Upper lobe of right lung (tissue), 1 donor: ENCODE results near the gene KIF25. TPM values are rescaled to one million over a fixed set of nuclear protein-coding genes. Genes with fewer than 3 reads are reported as not detected.
A peak's percentile ranks its signal among the peaks of the same experiment; 100 is the strongest.

Experiments used
- ATAC-seq: fragments of 200-7000 bp; cut with Tn5 transposase; one replicate; pipeline ENCODE4 v1.9.1; 2020; ENCODE audit warnings: mild to moderate bottlenecking, moderate library complexity
- DNase-seq: peaks from one replicate; pipeline ENCODE4 v3.0.0-alpha.2; 2020
- H3K27ac ChIP-seq: fragments of 200-600 bp; one replicate; pipeline ENCODE4 v1.8.0; 2022
- H3K27me3 ChIP-seq: fragments of 200-600 bp; one replicate; pipeline ENCODE4 v1.8.0; 2022; ENCODE audit warnings: mild to moderate bottlenecking
- H3K36me3 ChIP-seq: fragments of 200-600 bp; one replicate; pipeline ENCODE4 v1.8.0; 2022
- H3K4me1 ChIP-seq: fragments of 200-600 bp; one replicate; pipeline ENCODE4 v1.8.0; 2022
- H3K4me3 ChIP-seq: fragments of 200-600 bp; one replicate; pipeline ENCODE4 v1.8.0; 2022; ENCODE audit warnings: mild to moderate bottlenecking
- H3K9me3 ChIP-seq: fragments of 200-600 bp; one replicate; pipeline ENCODE4 v1.8.0; 2022
- CTCF ChIP-seq: fragments of 200-600 bp; IDR thresholded peaks from one replicate; pipeline ENCODE4 v1.8.0; 2022; ENCODE audit warnings: antibody characterized with exemption
- intact Hi-C: fragments of 100-400 bp; cut with DNase I; formaldehyde crosslinking; loops from one replicate; pipeline ENCODE4 v1.11.0; 2022
- total RNA-seq: library from RNA; stranded (reverse); fragmentation: NEBNext Ultra II Directional; extraction: Animal tissue kit (Norgen Biotek cat#: 25700); gene quantifications from one replicate; pipeline ENCODE4 v1.2.1, GENCODE V29; 2021
- donor health status: DM: no; HTN: yes; CAD: no; lungs with severe emphysema.

The KIF25 gene
- total RNA-seq, 1 donor from 2014 or later, result 0.96 TPM

DNA sequence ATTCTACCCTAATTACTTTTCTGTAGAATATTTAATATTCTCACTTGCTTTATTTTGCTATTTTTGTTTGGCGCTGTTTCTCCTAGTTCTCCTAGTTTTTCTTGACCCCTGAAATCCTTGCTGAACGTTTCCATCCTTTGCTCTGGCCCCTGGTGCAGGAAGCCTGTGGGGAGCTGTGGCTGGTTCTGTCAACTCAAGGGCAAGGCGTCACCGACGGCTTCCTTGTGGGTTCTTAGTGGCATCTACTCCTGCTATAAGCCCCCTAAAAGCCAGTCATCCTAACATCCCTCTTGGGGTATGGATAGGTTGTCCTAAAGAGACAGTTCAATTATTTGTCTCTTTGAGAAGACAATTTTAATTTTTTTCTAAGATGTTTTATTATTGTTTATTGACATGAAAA lies 36.9 kb upstream of the KIF25 start:
- Histone ChIP-seq H3K27ac (no peak overlapping the region), H3K27me3 (no peaks in the 10 kb centered on the region), H3K36me3 (peaks cover 28% of the 10 kb centered on the region), H3K4me3 (no peak overlapping the region), H3K4me1 (peaks cover 17% of the 10 kb centered on the region), H3K9me3 (no peaks in the 10 kb centered on the region)
- intact Hi-C loops, result no loop called here
- ATAC-seq (no peak), DNase-seq (no peak)
- no peak for TF ChIP-seq CTCF

GRCh38 chr6:167962711-167963110 lies 34.8 kb upstream of the KIF25 start:
- no peak for ATAC-seq
- H3K27ac ChIP-seq, result no peak overlapping the region
- intact Hi-C loops, result no loop called here

GRCh38 chr6:167963589-167964057 lies 33.8 kb upstream of the KIF25 start:
- H3K36me3 ChIP-seq, result peaks cover 33% of the 10 kb centered on the region
- no peak overlapping the region for H3K27ac ChIP-seq
- H3K27me3 ChIP-seq, result no peaks in the 10 kb centered on the region
- no peak for DNase-seq
- no peak for TF ChIP-seq CTCF
- H3K4me3 ChIP-seq, result no peak overlapping the region
- H3K9me3 ChIP-seq, result no peaks in the 10 kb centered on the region
- peak; percentile 37 for ATAC-seq
- intact Hi-C loops, result no loop called here
- H3K4me1 ChIP-seq, result peaks cover 19% of the 10 kb centered on the region

More at GRCh38 chr6:167962711-167963110, 34.8 kb upstream of the KIF25 start:
- H3K27me3 ChIP-seq, result no peaks in the 10 kb centered on the region
- H3K4me3 ChIP-seq, result no peak overlapping the region
- peaks cover 30% of the 10 kb centered on the region for H3K36me3 ChIP-seq
- no peak for DNase-seq
- peaks cover 19% of the 10 kb centered on the region for H3K4me1 ChIP-seq
- H3K9me3 ChIP-seq, result no peaks in the 10 kb centered on the region
- TF ChIP-seq CTCF, result no peak

DNA sequence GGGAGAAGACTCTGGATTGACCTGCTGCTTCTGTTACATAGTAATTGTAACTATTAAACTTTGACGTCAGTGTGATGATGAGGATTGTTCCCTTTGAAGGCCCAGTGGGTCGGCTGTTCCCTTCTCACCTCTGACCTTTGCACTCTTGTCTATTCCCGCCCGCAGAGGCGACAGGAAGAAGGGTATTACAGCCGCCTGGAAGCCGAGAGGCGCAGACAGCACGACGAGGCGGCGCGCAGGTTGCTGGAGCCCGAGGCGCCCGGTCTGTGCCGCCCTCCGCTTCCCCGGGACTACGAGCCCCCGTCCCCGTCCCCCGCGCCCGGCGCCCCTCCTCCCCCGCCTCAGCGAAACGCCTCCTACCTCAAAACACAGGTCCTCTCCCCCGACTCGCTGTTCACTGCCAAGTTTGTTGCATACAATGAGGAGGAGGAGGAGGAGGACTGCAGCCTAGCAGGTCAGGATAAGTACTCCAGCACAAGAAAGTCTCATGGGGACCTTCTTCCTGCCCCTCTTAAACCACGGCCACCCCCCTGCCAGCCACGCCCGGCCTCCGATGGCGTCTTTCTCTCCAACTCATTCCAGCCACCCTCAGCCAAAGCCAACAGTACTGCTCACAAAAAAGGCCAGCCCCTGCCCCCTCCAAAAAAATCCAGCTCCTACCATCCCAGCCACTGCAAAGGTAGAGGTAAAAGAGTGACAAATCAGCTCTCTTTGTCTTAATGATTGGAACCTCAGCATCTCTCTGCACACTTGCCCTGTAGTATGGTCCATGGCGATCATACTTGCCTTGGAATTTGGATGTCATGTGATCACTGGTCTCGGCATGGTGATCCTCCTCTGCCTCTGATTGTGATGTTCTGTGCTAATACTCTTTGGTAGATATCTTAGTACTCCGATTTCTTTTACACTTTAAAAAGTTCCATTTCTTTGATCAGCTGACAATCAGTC lies 31.6 kb upstream of the KIF25 start:
- DNase-seq (no peak), ATAC-seq (peak; percentile 40)
- peaks cover 54% of the 10 kb centered on the region for H3K36me3 ChIP-seq
- no peaks in the 10 kb centered on the region for H3K9me3 ChIP-seq
- peaks cover 19% of the 10 kb centered on the region for H3K4me1 ChIP-seq
- peak overlapping the region; percentile 33 for H3K27ac ChIP-seq
- H3K27me3 ChIP-seq, result no peaks in the 10 kb centered on the region
- no peak overlapping the region for H3K4me3 ChIP-seq
- no peak for TF ChIP-seq CTCF
- intact Hi-C loops, result no loop called here

GRCh38 chr6:167966540-167966905 lies 30.9 kb upstream of the KIF25 start:
- Histone ChIP-seq H3K36me3 (peaks cover 56% of the 10 kb centered on the region), H3K4me1 (peaks cover 19% of the 10 kb centered on the region), H3K4me3 (no peak overlapping the region), H3K27ac (peak overlapping the region; percentile 43), H3K9me3 (no peaks in the 10 kb centered on the region), H3K27me3 (no peaks in the 10 kb centered on the region)
- no peak for ATAC-seq
- TF ChIP-seq CTCF, result no peak
- no peak for DNase-seq
- intact Hi-C loops, result no loop called here
